ENCODE results near the gene LIPC. TPM values are rescaled to one million over a fixed set of nuclear protein-coding genes. Genes with fewer than 3 reads are reported as not detected.

LIPC gene
- total and polyA plus RNA-seq, 2 experiments from 2014 or later, result not detected

- no peak overlapping the region for H3K4me3 ChIP-seq
- H3K27ac Mint-ChIP-seq, result peak overlapping the region; percentile 51
- no peaks in the 10 kb centered on the region for H3K9me2 ChIP-seq (ENCODE audit: insufficient read depth)
- no peaks in the 10 kb centered on the region for H3K36me3 ChIP-seq (ENCODE audit: insufficient read depth)
- no peaks in the 10 kb centered on the region for H3K27me3 ChIP-seq (ENCODE audit: insufficient read depth)
- no peak overlapping the region for H2AFZ ChIP-seq
- H3K4me3 Mint-ChIP-seq, result no peak overlapping the region
- peaks cover 5% of the 10 kb centered on the region; the same call in 2 of the 3 replicates for H3K36me3 Mint-ChIP-seq (ENCODE audit: low read depth)
- peak overlapping the region; percentile 81; the same call in 1 of the 2 replicates for H3K27ac ChIP-seq (ENCODE audit: low read depth)
- H3K9me3 Mint-ChIP-seq, result no peaks in the 10 kb centered on the region
- H3K4me1 ChIP-seq (ENCODE audit: insufficient read depth), result peaks cover 4% of the 10 kb centered on the region; the same call in 1 of the 2 replicates
- H4K20me1 ChIP-seq (replicated peaks; ENCODE audit: insufficient read depth), result no peaks in the 10 kb centered on the region
- H3K27me3 Mint-ChIP-seq (ENCODE audit: insufficient read depth, low read depth, poor library complexity), result no peaks in the 10 kb centered on the region
- H3K4me2 ChIP-seq, result no peak overlapping the region
- TF ChIP-seq ZNF331 (CRISPR knock-in tag; IDR thresholded peaks at IDR 0.05; ENCODE audit: low read depth) (no peak), REST (IDR thresholded peaks at IDR 0.05; ENCODE audit: unreplicated experiment) (no peak), EZH2 (IDR thresholded peaks at IDR 0.05; ENCODE audit: low read depth, unreplicated experiment) (no peak), ETS1 (IDR thresholded peaks at IDR 0.05) (no peak), CTCF (conservative IDR thresholded peaks at IDR 0.05; ENCODE audit: low read depth in 2 of 2) (no peak), ZNF114 (CRISPR knock-in tag; IDR thresholded peaks at IDR 0.05) (no peak), JUNB (IDR thresholded peaks at IDR 0.05; ENCODE audit: unreplicated experiment) (no peak), CREB1 (CRISPR knock-in tag; IDR thresholded peaks at IDR 0.05; ENCODE audit: low read depth) (no peak), STAT1 (IDR thresholded peaks at IDR 0.05; ENCODE audit: unreplicated experiment) (no peak), EZH2phosphoT487 (IDR thresholded peaks at IDR 0.05; ENCODE audit: unreplicated experiment) (no peak), NANOG (IDR thresholded peaks at IDR 0.05; ENCODE audit: borderline replicate concordance) (no peak), POLR2AphosphoS5 (IDR thresholded peaks at IDR 0.05; ENCODE audit: low read depth) (no peak)
- TF ChIP-seq, protein P1, sequence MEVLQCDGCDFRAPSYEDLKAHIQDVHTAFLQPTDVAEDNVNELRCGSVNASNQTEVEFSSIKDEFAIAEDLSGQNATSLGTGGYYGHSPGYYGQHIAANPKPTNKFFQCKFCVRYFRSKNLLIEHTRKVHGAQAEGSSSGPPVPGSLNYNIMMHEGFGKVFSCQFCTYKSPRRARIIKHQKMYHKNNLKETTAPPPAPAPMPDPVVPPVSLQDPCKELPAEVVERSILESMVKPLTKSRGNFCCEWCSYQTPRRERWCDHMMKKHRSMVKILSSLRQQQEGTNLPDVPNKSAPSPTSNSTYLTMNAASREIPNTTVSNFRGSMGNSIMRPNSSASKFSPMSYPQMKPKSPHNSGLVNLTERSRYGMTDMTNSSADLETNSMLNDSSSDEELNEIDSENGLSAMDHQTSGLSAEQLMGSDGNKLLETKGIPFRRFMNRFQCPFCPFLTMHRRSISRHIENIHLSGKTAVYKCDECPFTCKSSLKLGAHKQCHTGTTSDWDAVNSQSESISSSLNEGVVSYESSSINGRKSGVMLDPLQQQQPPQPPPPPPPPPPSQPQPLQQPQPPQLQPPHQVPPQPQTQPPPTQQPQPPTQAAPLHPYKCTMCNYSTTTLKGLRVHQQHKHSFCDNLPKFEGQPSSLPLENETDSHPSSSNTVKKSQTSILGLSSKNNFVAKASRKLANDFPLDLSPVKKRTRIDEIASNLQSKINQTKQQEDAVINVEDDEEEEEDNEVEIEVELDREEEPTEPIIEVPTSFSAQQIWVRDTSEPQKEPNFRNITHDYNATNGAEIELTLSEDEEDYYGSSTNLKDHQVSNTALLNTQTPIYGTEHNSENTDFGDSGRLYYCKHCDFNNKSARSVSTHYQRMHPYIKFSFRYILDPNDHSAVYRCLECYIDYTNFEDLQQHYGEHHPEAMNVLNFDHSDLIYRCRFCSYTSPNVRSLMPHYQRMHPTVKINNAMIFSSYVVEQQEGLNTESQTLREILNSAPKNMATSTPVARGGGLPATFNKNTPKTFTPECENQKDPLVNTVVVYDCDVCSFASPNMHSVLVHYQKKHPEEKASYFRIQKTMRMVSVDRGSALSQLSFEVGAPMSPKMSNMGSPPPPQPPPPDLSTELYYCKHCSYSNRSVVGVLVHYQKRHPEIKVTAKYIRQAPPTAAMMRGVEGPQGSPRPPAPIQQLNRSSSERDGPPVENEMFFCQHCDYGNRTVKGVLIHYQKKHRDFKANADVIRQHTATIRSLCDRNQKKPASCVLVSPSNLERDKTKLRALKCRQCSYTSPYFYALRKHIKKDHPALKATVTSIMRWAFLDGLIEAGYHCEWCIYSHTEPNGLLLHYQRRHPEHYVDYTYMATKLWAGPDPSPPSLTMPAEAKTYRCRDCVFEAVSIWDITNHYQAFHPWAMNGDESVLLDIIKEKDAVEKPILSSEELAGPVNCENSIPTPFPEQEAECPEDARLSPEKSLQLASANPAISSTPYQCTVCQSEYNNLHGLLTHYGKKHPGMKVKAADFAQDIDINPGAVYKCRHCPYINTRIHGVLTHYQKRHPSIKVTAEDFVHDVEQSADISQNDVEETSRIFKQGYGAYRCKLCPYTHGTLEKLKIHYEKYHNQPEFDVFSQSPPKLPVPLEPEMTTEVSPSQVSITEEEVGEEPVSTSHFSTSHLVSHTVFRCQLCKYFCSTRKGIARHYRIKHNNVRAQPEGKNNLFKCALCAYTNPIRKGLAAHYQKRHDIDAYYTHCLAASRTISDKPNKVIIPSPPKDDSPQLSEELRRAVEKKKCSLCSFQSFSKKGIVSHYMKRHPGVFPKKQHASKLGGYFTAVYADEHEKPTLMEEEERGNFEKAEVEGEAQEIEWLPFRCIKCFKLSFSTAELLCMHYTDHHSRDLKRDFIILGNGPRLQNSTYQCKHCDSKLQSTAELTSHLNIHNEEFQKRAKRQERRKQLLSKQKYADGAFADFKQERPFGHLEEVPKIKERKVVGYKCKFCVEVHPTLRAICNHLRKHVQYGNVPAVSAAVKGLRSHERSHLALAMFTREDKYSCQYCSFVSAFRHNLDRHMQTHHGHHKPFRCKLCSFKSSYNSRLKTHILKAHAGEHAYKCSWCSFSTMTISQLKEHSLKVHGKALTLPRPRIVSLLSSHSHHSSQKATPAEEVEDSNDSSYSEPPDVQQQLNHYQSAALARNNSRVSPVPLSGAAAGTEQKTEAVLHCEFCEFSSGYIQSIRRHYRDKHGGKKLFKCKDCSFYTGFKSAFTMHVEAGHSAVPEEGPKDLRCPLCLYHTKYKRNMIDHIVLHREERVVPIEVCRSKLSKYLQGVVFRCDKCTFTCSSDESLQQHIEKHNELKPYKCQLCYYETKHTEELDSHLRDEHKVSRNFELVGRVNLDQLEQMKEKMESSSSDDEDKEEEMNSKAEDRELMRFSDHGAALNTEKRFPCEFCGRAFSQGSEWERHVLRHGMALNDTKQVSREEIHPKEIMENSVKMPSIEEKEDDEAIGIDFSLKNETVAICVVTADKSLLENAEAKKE (CRISPR knock-in tag; IDR thresholded peaks at IDR 0.05), result no peak
- H3K79me2 ChIP-seq (replicated peaks; ENCODE audit: insufficient read depth), result no peaks in the 10 kb centered on the region
- ATAC-seq (peak; percentile 35; the same call in 2 of the 3 replicates), DNase-seq (ENCODE audit: low spot score) (no peak)
- no peaks in the 10 kb centered on the region for H3F3A ChIP-seq (replicated peaks; ENCODE audit: low read depth)
- peaks cover 12% of the 10 kb centered on the region; the same call in 2 of the 3 replicates for H3K4me1 Mint-ChIP-seq
These were observed 167.0 kb downstream of the LIPC start for GRCh38 chr15:58598829-58599210.
